ENCODE measurements around the gene SSR1.
"Not testable (repeated sequence)": the region's sequence is repeated elsewhere in the genome, so short reads cannot be mapped to it uniquely, and the experiment has no call there.

Gene SSR1

GRCh38 chr6:7315948-7316365, 3.0 kb upstream of the SSR1 start:
- DNase-seq (ENCODE audit: extremely low read depth, low read depth) = no peak
- TF ChIP-seq, protein P1, sequence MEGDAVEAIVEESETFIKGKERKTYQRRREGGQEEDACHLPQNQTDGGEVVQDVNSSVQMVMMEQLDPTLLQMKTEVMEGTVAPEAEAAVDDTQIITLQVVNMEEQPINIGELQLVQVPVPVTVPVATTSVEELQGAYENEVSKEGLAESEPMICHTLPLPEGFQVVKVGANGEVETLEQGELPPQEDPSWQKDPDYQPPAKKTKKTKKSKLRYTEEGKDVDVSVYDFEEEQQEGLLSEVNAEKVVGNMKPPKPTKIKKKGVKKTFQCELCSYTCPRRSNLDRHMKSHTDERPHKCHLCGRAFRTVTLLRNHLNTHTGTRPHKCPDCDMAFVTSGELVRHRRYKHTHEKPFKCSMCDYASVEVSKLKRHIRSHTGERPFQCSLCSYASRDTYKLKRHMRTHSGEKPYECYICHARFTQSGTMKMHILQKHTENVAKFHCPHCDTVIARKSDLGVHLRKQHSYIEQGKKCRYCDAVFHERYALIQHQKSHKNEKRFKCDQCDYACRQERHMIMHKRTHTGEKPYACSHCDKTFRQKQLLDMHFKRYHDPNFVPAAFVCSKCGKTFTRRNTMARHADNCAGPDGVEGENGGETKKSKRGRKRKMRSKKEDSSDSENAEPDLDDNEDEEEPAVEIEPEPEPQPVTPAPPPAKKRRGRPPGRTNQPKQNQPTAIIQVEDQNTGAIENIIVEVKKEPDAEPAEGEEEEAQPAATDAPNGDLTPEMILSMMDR (IDR thresholded peaks at IDR 0.05; ENCODE audit: low read depth, low read length, missing control alignments) = no peak
- H3K4me3 ChIP-seq (replicated peaks; ENCODE audit: low read depth, low read length) = no peak overlapping the region

DNA sequence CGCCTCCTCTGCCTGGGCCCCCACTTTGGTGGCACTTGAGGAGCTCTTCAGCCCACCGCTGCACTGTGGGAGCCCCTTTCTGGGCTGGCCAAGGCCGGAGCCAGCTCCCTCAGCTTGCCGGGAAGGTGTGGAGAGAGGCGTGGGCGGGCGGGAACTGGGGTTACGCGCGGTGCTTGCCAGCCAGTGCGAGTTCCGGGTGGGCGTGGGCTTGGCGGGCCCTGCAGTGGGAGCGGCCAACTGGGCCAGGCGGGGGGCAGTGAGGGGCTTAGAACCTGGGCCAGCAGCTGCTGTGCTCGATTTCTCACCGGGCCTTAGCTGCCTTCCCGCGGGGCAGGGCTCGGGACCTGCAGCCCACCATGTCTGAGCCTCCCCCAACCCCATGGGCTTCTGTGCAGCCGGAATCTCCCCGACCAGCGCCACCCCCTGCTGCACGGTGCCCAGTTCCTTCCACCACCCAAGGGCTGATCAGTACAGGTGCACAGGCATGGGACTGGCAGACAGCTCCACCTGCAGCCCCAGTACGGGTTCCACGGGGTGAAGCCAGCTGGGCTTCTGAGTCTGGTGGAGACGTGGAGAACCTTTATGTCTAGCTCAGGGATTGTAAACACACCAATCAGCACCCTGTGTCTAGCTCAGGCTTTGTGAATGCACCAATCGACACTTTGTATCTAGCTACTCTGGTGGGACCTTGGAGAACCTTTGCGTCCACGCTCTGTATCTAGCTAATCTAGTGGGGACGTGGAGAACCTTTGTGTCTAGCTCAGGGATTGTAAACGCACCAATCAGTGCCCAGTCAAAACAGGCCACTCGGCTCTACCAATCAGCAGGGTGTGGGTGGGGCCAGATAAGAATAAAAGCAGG, 2.3 kb upstream of the SSR1 start:
- not testable (repeated sequence) for DNase-seq (ENCODE audit: extremely low read depth, low read depth)

GRCh38 chr6:7314414-7314813, 1.4 kb upstream of the SSR1 start:
- TF ChIP-seq, protein P1 (IDR thresholded peaks at IDR 0.05; ENCODE audit: low read depth, low read length, missing control alignments) = no peak
- no peak for DNase-seq (ENCODE audit: extremely low read depth, low read depth)
- no peak overlapping the region for H3K4me3 ChIP-seq (replicated peaks; ENCODE audit: low read depth, low read length)

More for the DNA sequence above, 2.3 kb upstream of the SSR1 start:
- not testable (repeated sequence) for H3K4me3 ChIP-seq (replicated peaks; ENCODE audit: low read depth, low read length)

GRCh38 chr6:7313505-7314165, 636 bp upstream of the SSR1 start:
- TF ChIP-seq, protein P1 (IDR thresholded peaks at IDR 0.05; ENCODE audit: low read depth, low read length, missing control alignments) = no peak
- H3K4me3 ChIP-seq (replicated peaks; ENCODE audit: low read depth, low read length) = peak overlapping the region; percentile 86
- DNase-seq (ENCODE audit: extremely low read depth, low read depth) = no peak

- TF ChIP-seq, protein P1 (IDR thresholded peaks at IDR 0.05; ENCODE audit: low read depth, low read length, missing control alignments) = no peak
- DNase-seq (ENCODE audit: extremely low read depth, low read depth) = no peak
- peak overlapping the region; percentile 86 for H3K4me3 ChIP-seq (replicated peaks; ENCODE audit: low read depth, low read length)
These were observed 933 bp downstream of the SSR1 start for GRCh38 chr6:7311917-7312615.

DNA sequence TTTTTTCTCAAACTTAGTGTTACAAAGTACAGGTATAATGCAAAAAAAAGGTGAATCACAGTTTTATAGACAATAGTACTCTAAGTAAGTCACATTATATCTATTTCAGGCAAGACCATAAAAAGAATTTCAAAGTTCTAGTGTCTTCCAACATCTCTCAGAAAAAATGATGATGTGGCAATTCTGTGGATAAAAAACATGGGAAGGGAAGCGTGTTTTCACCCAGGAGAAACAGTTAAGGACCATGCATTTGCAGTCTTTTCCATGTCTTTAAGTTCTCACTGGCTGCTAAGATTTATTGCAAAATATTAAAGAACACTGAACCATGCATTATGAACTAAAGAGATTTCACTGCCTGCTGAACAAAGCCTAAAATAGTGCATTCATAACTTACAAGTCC, 1.8 kb downstream of the SSR1 start:
- no peak for DNase-seq (ENCODE audit: extremely low read depth, low read depth)
- H3K4me3 ChIP-seq (replicated peaks; ENCODE audit: low read depth, low read length) = peak overlapping the region; percentile 86
- TF ChIP-seq, protein P1 (IDR thresholded peaks at IDR 0.05; ENCODE audit: low read depth, low read length, missing control alignments) = no peak

- H3K4me3 ChIP-seq (replicated peaks; ENCODE audit: low read depth, low read length) = no peak overlapping the region
- TF ChIP-seq, protein P1 (IDR thresholded peaks at IDR 0.05; ENCODE audit: low read depth, low read length, missing control alignments) = no peak
- DNase-seq (ENCODE audit: extremely low read depth, low read depth) = no peak
These were observed 3.9 kb downstream of the SSR1 start for GRCh38 chr6:7309050-7309449.

All from HFF-Myc (cell line).